ENCODE measurements around the gene CTDSPL. TPM values are rescaled to one million over a fixed set of nuclear protein-coding genes. Genes with fewer than 3 reads are reported as not detected.

CTDSPL gene
- total and polyA plus RNA-seq, 2 of the 8 experiments (the other 6 are each of a cell fraction or from before 2014, with no cell fraction given) = 20.3 to 42.2 TPM

DNA sequence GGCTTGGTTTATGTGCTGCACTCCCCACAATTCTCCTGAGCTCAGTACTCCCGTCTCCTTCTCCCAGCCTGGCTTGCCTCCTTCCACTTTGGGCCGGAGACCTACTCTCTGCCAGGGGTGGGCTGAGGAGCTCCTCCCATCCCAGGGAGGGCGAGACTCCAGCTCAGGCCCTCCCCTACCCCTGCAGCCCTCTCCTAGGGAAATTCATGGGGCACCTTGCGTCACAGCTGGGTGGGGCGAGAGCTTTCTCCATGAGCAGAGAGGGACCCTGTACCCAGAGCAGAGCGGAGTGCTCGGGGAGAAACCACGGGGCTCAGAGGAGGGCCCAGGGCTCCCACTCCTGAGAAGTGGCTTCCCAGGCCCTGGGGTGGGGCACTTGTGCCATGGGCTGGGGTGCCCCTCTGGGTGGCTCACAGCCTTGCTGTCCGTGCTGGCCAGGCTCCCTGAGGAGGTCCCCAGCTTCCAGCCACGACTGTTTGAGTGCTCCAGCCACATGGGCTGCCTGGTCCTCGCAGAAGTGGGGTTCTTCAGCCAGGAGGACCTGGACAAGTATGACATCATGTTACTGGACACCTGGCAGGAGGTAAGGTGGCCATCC is 142.2 kb downstream of the CTDSPL start:
- no peaks in the 10 kb centered on the region for H3K79me2 ChIP-seq (ENCODE audit: control insufficient read depth in 1 of 2, insufficient read depth in 2 of 2, low read length in 2 of 2)
- peak overlapping the region; percentile 26 for H4K91ac ChIP-seq (replicated peaks; ENCODE audit: insufficient read length, low read length)
- H3K9me3 ChIP-seq (ENCODE audit: insufficient read depth in 2 of 2, low read depth in 1 of 2, low read length in 1 of 2) = no peaks in the 10 kb centered on the region
- no peak overlapping the region for H3K18ac ChIP-seq (ENCODE audit: extremely low read depth, low read length)
- peak overlapping the region; percentile 13; the same call in 1 of the 2 replicates for H2BK12ac ChIP-seq (ENCODE audit: low read depth, low read length)
- H2BK15ac ChIP-seq (ENCODE audit: low read length) = no peak overlapping the region
- H3K4me3 ChIP-seq (ENCODE audit: extremely low read depth in 1 of 4, insufficient read depth in 2 of 4, low read depth in 3 of 4, low read length in 4 of 4) = no peak overlapping the region
- no peak overlapping the region for H3K14ac ChIP-seq (ENCODE audit: insufficient read length)
- no peaks in the 10 kb centered on the region; the same call in 1 of the 2 replicates for H3K79me1 ChIP-seq (ENCODE audit: low read depth, low read length)
- no peak overlapping the region for H3K4ac ChIP-seq (replicated peaks; ENCODE audit: insufficient read length, low read depth, low read length)
- 84% methylated on average over 9 of the region's 11 CpGs; no CpG with 5 or more reads in 1 of the 2 experiments for WGBS, 2 experiments (ENCODE audit: extremely low coverage in 1 of 2, insufficient coverage in 1 of 2, insufficient read length in 1 of 2, insufficient replicate concordance in 2 of 2, low coverage in 1 of 2, low lambda C conversion rate in 2 of 2, missing lambda C conversion rate in 1 of 2)
- H3K56ac ChIP-seq (replicated peaks; ENCODE audit: insufficient read length, low read depth, low read length) = no peak overlapping the region
- FAIRE-seq (no peak), DNase-seq (ENCODE audit: low read depth in 1 of 2, low spot score in 2 of 2) (no peak)
- no peaks in the 10 kb centered on the region for H3K23me2 ChIP-seq (ENCODE audit: low read depth, low read length)
- ChIA-PET CTCF (ENCODE audit: partially characterized antibody) (interaction anchor here (0.7 to 5.3 kb wide), 59 partner anchors 10 to 664 kb away, joined by 3 to 75 read pairs (median 4); partner anchors contain the start of genes DLEC1 and SLC22A14), POLR2A (ENCODE audit: partially characterized antibody) (interaction anchor here (0.6 to 0.7 kb wide), 2 partner anchors 35 to 164 kb away, joined by 3 to 4 read pairs; partner anchors contain the start of gene DLEC1)
- peaks cover 0 to 3% (median 1%) of the 10 kb centered on the region in 4 experiments; a peak in 3 of 7 replicates for H3K4me1 ChIP-seq (replicated peaks in 1 of 4; ENCODE audit: control insufficient read depth in 3 of 4, insufficient read depth in 4 of 4, low read length in 3 of 4)
- H3K27me3 ChIP-seq (replicated peaks in 1 of 4; ENCODE audit: control insufficient read depth in 3 of 4, extremely low read depth in 1 of 4, insufficient read depth in 3 of 4, low read length in 3 of 4) = no peaks in the 10 kb centered on the region
- peaks cover 0 to 6% of the 10 kb centered on the region in 2 experiments for H4K20me1 ChIP-seq (replicated peaks in 1 of 2; ENCODE audit: control insufficient read depth in 1 of 2, insufficient read depth in 2 of 2, low read length in 2 of 2)
- H3K9ac ChIP-seq (replicated peaks in 1 of 4; ENCODE audit: extremely low read depth in 1 of 4, low read depth in 3 of 4, low read length in 3 of 4) = no peak overlapping the region
- TF ChIP-seq RAD21 (IDR thresholded peaks at IDR 0.05 in 1 of 2, conservative IDR thresholded peaks at IDR 0.05 in 1 of 2; ENCODE audit: low read depth in 2 of 2, low read length in 2 of 2) (no peak), POU5F1 (IDR thresholded peaks at IDR 0.05; ENCODE audit: low read depth, low read length) (no peak), CHD2 (IDR thresholded peaks at IDR 0.05; ENCODE audit: low read length) (no peak), CBX5 (IDR thresholded peaks at IDR 0.05; ENCODE audit: low read depth, low read length) (no peak), CBX8 (IDR thresholded peaks at IDR 0.05; ENCODE audit: borderline replicate concordance, low read depth, low read length) (no peak)
- TF ChIP-seq, protein P1, sequence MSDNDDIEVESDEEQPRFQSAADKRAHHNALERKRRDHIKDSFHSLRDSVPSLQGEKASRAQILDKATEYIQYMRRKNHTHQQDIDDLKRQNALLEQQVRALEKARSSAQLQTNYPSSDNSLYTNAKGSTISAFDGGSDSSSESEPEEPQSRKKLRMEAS (IDR thresholded peaks at IDR 0.05) = no peak
- H3K23ac ChIP-seq (ENCODE audit: insufficient read length) = no peak overlapping the region
- H4K5ac ChIP-seq (ENCODE audit: insufficient read length, low read depth, low read length) = no peak overlapping the region
- H2BK120ac ChIP-seq (replicated peaks; ENCODE audit: low read depth, low read length) = no peak overlapping the region
- no peak overlapping the region for H3K27ac ChIP-seq (ENCODE audit: low read depth, low read length)
- H3K36me3 ChIP-seq (ENCODE audit: control insufficient read depth in 2 of 4, insufficient read depth in 4 of 4, low read length in 3 of 4) = peaks cover 0 to 2% (median under 1%) of the 10 kb centered on the region in 4 experiments; a peak in 1 of 8 replicates
- H2BK20ac ChIP-seq (ENCODE audit: low read length) = no peak overlapping the region
- H3K4me2 ChIP-seq (ENCODE audit: insufficient read depth in 1 of 2, low read depth in 2 of 2, low read length in 2 of 2) = no peak overlapping the region
- H2AK5ac ChIP-seq (ENCODE audit: low read depth, low read length) = no peak overlapping the region; the same call in 1 of the 2 replicates
- H2BK5ac ChIP-seq (ENCODE audit: low read depth, low read length) = no peak overlapping the region
- no peak overlapping the region for H2AFZ ChIP-seq (ENCODE audit: low read length)
- H4K8ac ChIP-seq (ENCODE audit: extremely low read depth, insufficient read depth, low read length) = peak overlapping the region; percentile 51; the same call in 1 of the 2 replicates
